ENCODE data around the gene NEK1. TPM values are rescaled to one million over a fixed set of nuclear protein-coding genes. Genes with fewer than 3 reads are reported as not detected.

NEK1 gene
- total RNA-seq, 2 donors from 2014 or later: 11.8 to 13.5 TPM

DNA sequence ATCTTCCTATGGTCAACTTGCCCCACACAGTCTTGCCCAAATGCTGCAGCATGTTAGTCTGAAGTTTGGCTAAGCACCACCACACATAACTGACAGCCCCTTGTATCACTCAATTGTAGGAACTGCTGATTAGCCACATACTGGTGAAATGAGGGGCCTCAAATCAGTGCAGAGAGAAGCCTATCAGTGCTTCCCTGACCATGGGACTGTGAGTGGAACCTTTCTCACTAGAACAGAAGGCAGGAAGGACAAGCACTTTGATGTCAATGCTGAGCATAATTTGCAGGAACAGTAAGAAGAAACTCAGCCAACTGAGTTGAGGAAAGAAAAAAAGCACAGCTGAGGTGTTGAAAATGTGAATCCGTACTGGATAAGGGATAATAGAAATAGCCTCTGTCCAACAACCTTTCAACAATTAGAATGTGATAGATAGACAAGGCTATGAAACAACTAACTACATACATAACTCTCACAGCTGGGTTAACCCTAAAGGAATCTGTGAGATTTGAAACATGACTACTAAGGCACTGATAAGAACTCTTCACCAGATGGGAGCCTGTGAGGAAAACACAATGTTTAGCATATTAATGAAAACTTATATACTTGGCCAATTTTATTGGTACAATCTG lies 205.1 kb downstream of the NEK1 start:
- DNase-seq (no peak), ATAC-seq (no peak)
- Mint-ChIP-seq H3K27me3 (no peaks in the 10 kb centered on the region), H3K36me3 (ENCODE audit: low read depth) (no peaks in the 10 kb centered on the region), H3K27ac (no peak overlapping the region), H3K4me3 (no peak overlapping the region), H3K4me1 (peaks cover 7% of the 10 kb centered on the region)
- no peaks in the 10 kb centered on the region for H3K9me3 ChIP-seq (ENCODE audit: control insufficient read depth, low read length, poor library complexity, severe bottlenecking)

- no peak overlapping the region for H3K4me3 Mint-ChIP-seq
- no peaks in the 10 kb centered on the region for H3K4me1 Mint-ChIP-seq
- DNase-seq: no peak
- peaks cover 4% of the 10 kb centered on the region for H3K36me3 Mint-ChIP-seq (ENCODE audit: low read depth)
- ATAC-seq: no peak
- no peak overlapping the region for H3K27ac Mint-ChIP-seq
- H3K9me3 ChIP-seq (ENCODE audit: control insufficient read depth, low read length, poor library complexity, severe bottlenecking): no peaks in the 10 kb centered on the region
- H3K27me3 Mint-ChIP-seq: no peaks in the 10 kb centered on the region
Observed at GRCh38 chr4:169404960-169405359, 207.4 kb downstream of the NEK1 start.

DNA sequence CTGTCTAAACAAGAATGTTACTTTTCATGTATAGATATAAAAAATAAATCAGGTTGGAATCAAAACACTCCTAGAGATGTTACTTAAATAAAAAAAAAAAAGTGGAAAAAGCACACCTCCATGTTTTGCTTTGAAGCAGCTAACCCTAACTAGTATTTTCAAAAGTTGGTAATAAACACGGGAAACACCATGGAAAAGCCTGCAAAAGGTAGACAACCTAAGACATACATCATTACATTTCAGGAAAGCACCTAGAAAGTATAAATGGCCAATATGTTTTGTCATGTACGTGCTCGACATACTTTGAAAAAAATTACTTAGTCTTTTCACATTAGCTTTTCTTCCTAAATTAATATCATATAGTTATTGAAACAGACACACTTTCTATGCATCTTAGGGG lies 211.6 kb downstream of the NEK1 start:
- DNase-seq (no peak), ATAC-seq (no peak)
- Mint-ChIP-seq H3K36me3 (ENCODE audit: low read depth) (peaks cover 7% of the 10 kb centered on the region), H3K27me3 (no peaks in the 10 kb centered on the region), H3K4me3 (no peak overlapping the region), H3K27ac (no peak overlapping the region), H3K4me1 (no peaks in the 10 kb centered on the region)
- H3K9me3 ChIP-seq (ENCODE audit: control insufficient read depth, low read length, poor library complexity, severe bottlenecking): no peaks in the 10 kb centered on the region

GRCh38 chr4:169399976-169400767 lies 212.2 kb downstream of the NEK1 start:
- Mint-ChIP-seq H3K36me3 (ENCODE audit: low read depth) (peaks cover 10% of the 10 kb centered on the region), H3K27me3 (no peaks in the 10 kb centered on the region), H3K27ac (no peak overlapping the region), H3K4me1 (peaks cover 2% of the 10 kb centered on the region), H3K4me3 (no peak overlapping the region)
- H3K9me3 ChIP-seq (ENCODE audit: control insufficient read depth, low read length, poor library complexity, severe bottlenecking): no peaks in the 10 kb centered on the region
- ATAC-seq (no peak), DNase-seq (no peak)

DNA sequence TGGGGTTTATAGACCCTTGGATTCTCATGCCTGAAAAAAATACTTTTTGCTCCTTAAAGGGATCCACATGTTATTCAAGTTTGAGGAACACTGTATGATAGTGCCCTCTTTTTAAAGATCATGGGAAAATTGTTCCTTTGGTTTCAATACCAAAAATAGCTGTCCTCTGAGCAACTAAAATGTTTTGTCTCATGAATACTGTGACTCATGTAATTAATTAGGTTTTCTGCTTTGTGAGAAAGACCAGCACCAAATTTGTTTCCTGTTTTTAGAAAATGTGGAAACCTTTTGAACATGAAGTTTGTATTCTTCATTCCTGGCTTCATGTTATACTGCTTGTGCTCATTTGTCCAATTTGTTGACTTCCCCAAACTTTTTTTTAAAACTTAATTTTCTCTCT lies 214.1 kb downstream of the NEK1 start:
- H3K27ac Mint-ChIP-seq: no peak overlapping the region
- H3K4me1 Mint-ChIP-seq: peaks cover 3% of the 10 kb centered on the region
- ATAC-seq: no peak
- H3K9me3 ChIP-seq (ENCODE audit: control insufficient read depth, low read length, poor library complexity, severe bottlenecking): no peaks in the 10 kb centered on the region
- H3K27me3 Mint-ChIP-seq: no peaks in the 10 kb centered on the region
- H3K4me3 Mint-ChIP-seq: no peak overlapping the region
- no peak for DNase-seq
- peaks cover 10% of the 10 kb centered on the region for H3K36me3 Mint-ChIP-seq (ENCODE audit: low read depth)

DNA sequence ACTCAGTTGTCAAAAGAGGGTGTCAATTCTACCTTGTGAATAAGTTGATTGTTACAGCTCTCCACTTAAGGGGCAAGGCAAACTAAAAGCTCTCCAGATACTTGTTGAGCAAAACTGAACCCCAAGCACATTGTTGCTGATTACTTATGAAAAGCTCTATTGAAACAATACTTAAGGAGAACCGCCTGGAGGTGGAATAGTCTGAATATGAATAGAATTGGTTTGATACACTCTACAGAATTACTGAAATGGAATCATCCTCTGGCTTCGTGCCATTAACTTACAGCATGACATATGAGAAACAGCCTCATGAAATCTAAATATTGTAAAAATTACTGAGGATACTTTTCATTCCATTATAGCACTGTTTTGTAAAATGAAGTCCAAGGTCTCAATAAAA lies 214.6 kb downstream of the NEK1 start:
- H3K36me3 Mint-ChIP-seq (ENCODE audit: low read depth): peaks cover 10% of the 10 kb centered on the region
- ATAC-seq (no peak), DNase-seq (no peak)
- H3K9me3 ChIP-seq (ENCODE audit: control insufficient read depth, low read length, poor library complexity, severe bottlenecking): no peaks in the 10 kb centered on the region
- no peaks in the 10 kb centered on the region for H3K27me3 Mint-ChIP-seq
- peaks cover 3% of the 10 kb centered on the region for H3K4me1 Mint-ChIP-seq
- H3K27ac Mint-ChIP-seq: no peak overlapping the region
- H3K4me3 Mint-ChIP-seq: no peak overlapping the region

DNA sequence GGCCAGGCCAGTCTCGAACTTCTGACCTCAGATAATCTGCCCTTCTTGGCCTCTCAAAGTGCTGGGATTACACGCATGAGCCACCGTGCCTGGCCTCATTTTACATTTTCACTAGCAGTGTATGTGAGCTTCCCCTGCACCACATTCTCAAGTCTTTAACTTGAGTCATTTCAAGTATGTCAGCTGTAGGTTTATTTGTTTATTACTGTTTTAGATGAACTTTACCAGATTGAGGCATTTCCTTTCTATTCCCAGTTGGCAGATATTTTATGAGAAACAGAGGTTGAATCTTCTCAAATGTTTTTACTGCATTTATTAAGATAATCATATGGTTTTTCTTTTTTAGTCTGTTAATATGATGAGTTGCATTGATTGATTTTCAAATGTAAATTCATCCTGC lies 227.0 kb downstream of the NEK1 start:
- peak overlapping the region; percentile 16 for H3K27ac Mint-ChIP-seq
- no peaks in the 10 kb centered on the region for H3K36me3 Mint-ChIP-seq (ENCODE audit: low read depth)
- H3K4me3 Mint-ChIP-seq: no peak overlapping the region
- ATAC-seq (no peak), DNase-seq (no peak)
- no peaks in the 10 kb centered on the region for H3K9me3 ChIP-seq (ENCODE audit: control insufficient read depth, low read length, poor library complexity, severe bottlenecking)
- no peaks in the 10 kb centered on the region for H3K27me3 Mint-ChIP-seq
- no peaks in the 10 kb centered on the region for H3K4me1 Mint-ChIP-seq

DNA sequence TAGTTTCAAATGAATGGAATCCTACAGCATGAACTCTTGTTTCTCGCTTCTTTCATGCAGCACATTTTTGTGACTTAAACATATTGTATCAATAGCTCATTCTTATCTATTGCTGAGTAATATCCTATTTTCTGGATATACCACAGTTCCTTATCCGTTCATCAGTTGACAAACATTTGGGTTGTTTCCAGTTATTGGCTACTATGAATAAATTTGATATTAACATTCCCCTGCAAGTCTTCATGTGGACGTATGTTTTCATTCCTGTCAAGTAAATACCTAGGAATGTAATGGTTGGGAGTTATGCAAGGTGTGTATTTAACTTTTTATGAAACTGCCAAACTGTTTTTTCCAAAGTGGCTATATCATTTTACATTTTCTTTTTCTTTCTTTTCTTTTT lies 227.6 kb downstream of the NEK1 start:
- Mint-ChIP-seq H3K27me3 (no peaks in the 10 kb centered on the region), H3K27ac (peak overlapping the region; percentile 16), H3K4me1 (no peaks in the 10 kb centered on the region), H3K36me3 (ENCODE audit: low read depth) (no peaks in the 10 kb centered on the region), H3K4me3 (no peak overlapping the region)
- no peaks in the 10 kb centered on the region for H3K9me3 ChIP-seq (ENCODE audit: control insufficient read depth, low read length, poor library complexity, severe bottlenecking)
- no peak for DNase-seq
- no peak for ATAC-seq

GRCh38 chr4:169383724-169384123 lies 228.7 kb downstream of the NEK1 start:
- no peaks in the 10 kb centered on the region for H3K27me3 Mint-ChIP-seq
- no peak for ATAC-seq
- H3K36me3 Mint-ChIP-seq (ENCODE audit: low read depth): no peaks in the 10 kb centered on the region

DNA sequence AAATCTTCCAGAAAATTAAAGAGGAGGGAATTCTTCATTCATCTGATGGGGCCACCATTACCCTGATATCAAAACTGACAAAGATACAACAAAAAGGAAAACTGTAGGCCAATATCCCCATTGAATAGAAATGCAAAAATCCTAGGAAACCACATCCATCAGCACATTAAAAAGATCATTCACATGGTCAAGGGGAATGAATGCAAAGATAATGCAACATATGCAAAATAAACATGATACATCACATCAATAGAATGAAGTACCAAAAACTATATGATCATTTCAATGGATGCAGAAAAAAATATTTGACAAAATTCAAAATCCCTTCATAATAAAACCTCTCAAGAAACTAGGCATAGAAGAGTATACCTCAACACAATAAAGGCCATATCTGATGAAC lies 232.7 kb downstream of the NEK1 start:
- Mint-ChIP-seq H3K27ac (no peak overlapping the region), H3K4me3 (no peak overlapping the region), H3K4me1 (no peaks in the 10 kb centered on the region), H3K36me3 (ENCODE audit: low read depth) (no peaks in the 10 kb centered on the region), H3K27me3 (no peaks in the 10 kb centered on the region)
- H3K9me3 ChIP-seq (ENCODE audit: control insufficient read depth, low read length, poor library complexity, severe bottlenecking): peaks cover 4% of the 10 kb centered on the region
- ATAC-seq: no peak
- no peak for DNase-seq

More at GRCh38 chr4:169383724-169384123, 228.7 kb downstream of the NEK1 start:
- no peak for DNase-seq
- H3K4me3 Mint-ChIP-seq: no peak overlapping the region
- H3K27ac Mint-ChIP-seq: no peak overlapping the region
- no peaks in the 10 kb centered on the region for H3K9me3 ChIP-seq (ENCODE audit: control insufficient read depth, low read length, poor library complexity, severe bottlenecking)
- H3K4me1 Mint-ChIP-seq: no peaks in the 10 kb centered on the region

DNA sequence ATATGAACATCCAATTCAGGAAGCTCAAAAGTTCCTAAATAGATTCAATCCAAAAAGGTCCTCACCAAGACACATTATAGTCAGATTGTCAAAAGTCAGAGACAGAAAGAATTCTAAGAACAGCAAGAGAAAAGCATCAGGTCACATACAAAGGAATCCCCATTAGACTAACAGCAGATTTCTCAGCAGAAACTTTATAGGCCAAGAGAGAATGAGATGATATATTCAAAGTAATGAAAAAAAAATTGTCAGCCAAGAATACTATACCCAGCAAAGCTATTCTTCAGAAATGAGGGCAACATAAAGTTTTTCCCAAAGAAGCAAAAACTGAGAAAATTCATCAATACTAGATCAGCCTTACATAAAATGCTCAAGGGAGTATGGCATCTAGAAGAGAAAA lies 235.0 kb downstream of the NEK1 start:
- DNase-seq (no peak), ATAC-seq (no peak)
- no peaks in the 10 kb centered on the region for H3K36me3 Mint-ChIP-seq (ENCODE audit: low read depth)
- H3K4me1 Mint-ChIP-seq: no peaks in the 10 kb centered on the region
- no peak overlapping the region for H3K27ac Mint-ChIP-seq
- H3K27me3 Mint-ChIP-seq: no peaks in the 10 kb centered on the region
- no peak overlapping the region for H3K4me3 Mint-ChIP-seq
- H3K9me3 ChIP-seq (ENCODE audit: control insufficient read depth, low read length, poor library complexity, severe bottlenecking): peaks cover 4% of the 10 kb centered on the region

GRCh38 chr4:169376421-169376820 lies 236.0 kb downstream of the NEK1 start:
- H3K4me3 Mint-ChIP-seq: no peak overlapping the region
- H3K36me3 Mint-ChIP-seq (ENCODE audit: low read depth): no peaks in the 10 kb centered on the region
- H3K27me3 Mint-ChIP-seq: no peaks in the 10 kb centered on the region
- ATAC-seq (no peak), DNase-seq (no peak)
- H3K4me1 Mint-ChIP-seq: no peaks in the 10 kb centered on the region
- H3K9me3 ChIP-seq (ENCODE audit: control insufficient read depth, low read length, poor library complexity, severe bottlenecking): peaks cover 4% of the 10 kb centered on the region
- H3K27ac Mint-ChIP-seq: no peak overlapping the region

GRCh38 chr4:169372791-169373190 lies 239.6 kb downstream of the NEK1 start:
- Mint-ChIP-seq H3K4me3 (no peak overlapping the region), H3K27ac (no peak overlapping the region), H3K27me3 (no peaks in the 10 kb centered on the region), H3K36me3 (ENCODE audit: low read depth) (no peaks in the 10 kb centered on the region), H3K4me1 (no peaks in the 10 kb centered on the region)
- no peak for ATAC-seq
- DNase-seq: no peak
- no peaks in the 10 kb centered on the region for H3K9me3 ChIP-seq (ENCODE audit: control insufficient read depth, low read length, poor library complexity, severe bottlenecking)

- Mint-ChIP-seq H3K4me3 (no peak overlapping the region), H3K4me1 (no peaks in the 10 kb centered on the region), H3K36me3 (ENCODE audit: low read depth) (no peaks in the 10 kb centered on the region), H3K27ac (no peak overlapping the region), H3K27me3 (no peaks in the 10 kb centered on the region)
- DNase-seq (no peak), ATAC-seq (no peak)
- H3K9me3 ChIP-seq (ENCODE audit: control insufficient read depth, low read length, poor library complexity, severe bottlenecking): no peaks in the 10 kb centered on the region
Observed at GRCh38 chr4:169369634-169370033, 242.7 kb downstream of the NEK1 start.

All from T-helper 17 cell (primary cell).